Measurements from ENCODE around the gene SLC25A14. TPM values are rescaled to one million over a fixed set of nuclear protein-coding genes. Genes with fewer than 3 reads are reported as not detected.

SLC25A14 gene
- total RNA-seq, 1 experiment from 2014 or later: 13.1 TPM

GRCh38 chrX:130321550-130321949 lies 18.2 kb upstream of the SLC25A14 start:
- ATAC-seq: no peak
- Histone ChIP-seq H3K4me2 (ENCODE audit: low read length) (no peak overlapping the region), H3K4me1 (ENCODE audit: control insufficient read depth in 1 of 2, insufficient read depth in 2 of 2, low read length in 2 of 2) (no peaks in the 10 kb centered on the region), H3K36me3 (ENCODE audit: control insufficient read depth in 1 of 2, insufficient read depth in 2 of 2, low read length in 2 of 2) (no peaks in the 10 kb centered on the region), H3K9ac (ENCODE audit: low read length) (no peak overlapping the region), H3K27ac (ENCODE audit: low read depth, low read length) (no peak overlapping the region), H4K20me1 (ENCODE audit: insufficient read depth) (no peaks in the 10 kb centered on the region), H3K9me3 (ENCODE audit: control insufficient read depth in 1 of 2, insufficient read depth in 1 of 2, low read depth in 1 of 2, low read length in 2 of 2) (no peaks in the 10 kb centered on the region), H3K79me2 (ENCODE audit: insufficient read depth, low read length) (no peaks in the 10 kb centered on the region), H3K9me2 (ENCODE audit: insufficient read depth) (no peaks in the 10 kb centered on the region), H3K27me3 (ENCODE audit: insufficient read depth, low read length) (no peaks in the 10 kb centered on the region), H3K4me3 (replicated peaks in 1 of 2; ENCODE audit: low read depth in 1 of 2, low read length in 2 of 2) (no peak overlapping the region), H2AFZ (ENCODE audit: low read depth, low read length, poor library complexity, severe bottlenecking) (no peak overlapping the region)
- ChIA-PET POLR2A (no interaction called here), RAD21 (ENCODE audit: low non-redundant PET in 1 of 2, low total read pairs in 2 of 2, uncharacterized antibody in 2 of 2, unreplicated experiment in 2 of 2) (no interaction called here), CTCF (no interaction called here)
- intact Hi-C loops (cut with micrococcal nuclease): no loop called here
- no TSS peak for BruUV-seq (replicated peaks)
- no peak for DNase-seq (ENCODE audit: low read depth, low spot score)
- TF ChIP-seq YY1 (IDR thresholded peaks at IDR 0.05; ENCODE audit: extremely low read depth, insufficient replicate concordance, low read depth, low read length) (no peak), POLR2A (IDR thresholded peaks at IDR 0.05; ENCODE audit: borderline replicate concordance, extremely low read depth, insufficient read depth, insufficient read length) (no peak), RAD21 (IDR thresholded peaks at IDR 0.05; ENCODE audit: low read depth) (no peak), EZH2phosphoT487 (IDR thresholded peaks at IDR 0.05; ENCODE audit: borderline replicate concordance) (no peak), EZH2 (IDR thresholded peaks at IDR 0.05) (no peak), REST (IDR thresholded peaks at IDR 0.05; ENCODE audit: low read depth) (no peak)

GRCh38 chrX:130330146-130330545 lies 9.6 kb upstream of the SLC25A14 start:
- H4K20me1 ChIP-seq (ENCODE audit: insufficient read depth): no peaks in the 10 kb centered on the region
- ATAC-seq: peak; percentile 36; the same call in 1 of the 2 replicates
- H3K4me2 ChIP-seq (ENCODE audit: low read length): no peak overlapping the region
- no peaks in the 10 kb centered on the region for H3K9me2 ChIP-seq (ENCODE audit: insufficient read depth)
- peak overlapping the region; percentile 35 for H2AFZ ChIP-seq (ENCODE audit: low read depth, low read length, poor library complexity, severe bottlenecking)
- BruUV-seq (replicated peaks): no TSS peak
- H3K79me2 ChIP-seq (ENCODE audit: insufficient read depth, low read length): no peaks in the 10 kb centered on the region
- H3K27ac ChIP-seq (ENCODE audit: low read depth, low read length): no peak overlapping the region
- H3K36me3 ChIP-seq (ENCODE audit: control insufficient read depth in 1 of 2, insufficient read depth in 2 of 2, low read length in 2 of 2): no peaks in the 10 kb centered on the region
- TF ChIP-seq POLR2A (IDR thresholded peaks at IDR 0.05; ENCODE audit: borderline replicate concordance, extremely low read depth, insufficient read depth, insufficient read length) (no peak), RAD21 (IDR thresholded peaks at IDR 0.05; ENCODE audit: low read depth) (no peak), ATF3 (IDR thresholded peaks at IDR 0.05) (no peak), ZFX (IDR thresholded peaks at IDR 0.05) (no peak), POLR2AphosphoS5 (IDR thresholded peaks at IDR 0.05; ENCODE audit: low read depth, low read length) (no peak), FOSL1 (IDR thresholded peaks at IDR 0.05; ENCODE audit: low read depth) (no peak), YY1 (IDR thresholded peaks at IDR 0.05; ENCODE audit: extremely low read depth, insufficient replicate concordance, low read depth, low read length) (no peak), CTCF (IDR thresholded peaks at IDR 0.05 in 2 of 3, conservative IDR thresholded peaks at IDR 0.05 in 1 of 3; ENCODE audit: borderline replicate concordance in 1 of 3, insufficient read depth in 1 of 3, low read depth in 2 of 3, low read length in 2 of 3) (no peak), TCF7L2 (IDR thresholded peaks at IDR 0.05; ENCODE audit: borderline replicate concordance, extremely low read depth, insufficient read depth, insufficient read length) (no peak), MAX (IDR thresholded peaks at IDR 0.05) (no peak), ELF1 (IDR thresholded peaks at IDR 0.05; ENCODE audit: borderline replicate concordance, low read depth) (no peak)
- H3K27me3 ChIP-seq (ENCODE audit: insufficient read depth, low read length): no peaks in the 10 kb centered on the region
- H3K4me1 ChIP-seq (ENCODE audit: control insufficient read depth in 1 of 2, insufficient read depth in 2 of 2, low read length in 2 of 2): peaks cover 0 to 3% of the 10 kb centered on the region in 2 experiments; a peak in 1 of 4 replicates
- no peaks in the 10 kb centered on the region for H3K9me3 ChIP-seq (ENCODE audit: control insufficient read depth in 1 of 2, insufficient read depth in 1 of 2, low read depth in 1 of 2, low read length in 2 of 2)
- no peak for DNase-seq (ENCODE audit: low read depth, low spot score)
- POLR2A ChIA-PET: no interaction called here
- H3K4me3 ChIP-seq (replicated peaks in 1 of 2; ENCODE audit: low read depth in 1 of 2, low read length in 2 of 2): no peak overlapping the region
- CTCF ChIA-PET: interaction anchor here (1.4 kb wide), 1 partner anchor 587 kb away, joined by 4 read pairs; no protein-coding TSS in a partner anchor
- intact Hi-C loops (cut with micrococcal nuclease): loop anchor here (1.0 kb wide), 1 partner anchor 587 kb away; no protein-coding TSS in a partner anchor
- RAD21 ChIA-PET (ENCODE audit: low non-redundant PET in 1 of 2, low total read pairs in 2 of 2, uncharacterized antibody in 2 of 2, unreplicated experiment in 2 of 2): no interaction called here
- H3K9ac ChIP-seq (ENCODE audit: low read length): no peak overlapping the region
